Astrocyte (in vitro differentiated cells and primary cell): Measurements from ENCODE around the gene CILP2. TPM values are rescaled to one million over a fixed set of nuclear protein-coding genes. Genes with fewer than 3 reads are reported as not detected.

ENCODE experiments used
- DNase-seq: peaks from one replicate; pipeline ENCODE4 v3.0.0-alpha.2; 2010; ENCODE audit warnings: low read depth
- FAIRE-seq: peaks from 2 replicates; lab custom pipeline; 2011; peaks lifted over from hg19 to GRCh38; lab: Jason Lieb, UNC
- H2AFZ ChIP-seq: 2 replicates; pipeline ENCODE4 v1.6.0; 2012; ENCODE audit warnings: low read depth, low read length, inconsistent platforms
- H3K27ac ChIP-seq: 2 replicates; pipeline ENCODE4 v1.5.1; 2011; ENCODE audit warnings: low read depth, low read length, inconsistent platforms
- H3K27me3 ChIP-seq: 2 replicates; pipeline ENCODE4 v1.6.0; 2011; ENCODE audit warnings: low read length, inconsistent platforms; ENCODE audit not compliant: insufficient read depth
- H3K36me3 ChIP-seq: 2 replicates; pipeline ENCODE4 v1.5.1; 2011; ENCODE audit warnings: low read length, inconsistent platforms; ENCODE audit not compliant: insufficient read depth
- H3K4me1 ChIP-seq: 2 replicates; pipeline ENCODE4 v1.5.1; 2011; ENCODE audit warnings: low read length, inconsistent platforms; ENCODE audit not compliant: insufficient read depth
- H3K4me2 ChIP-seq: 2 replicates; pipeline ENCODE4 v1.6.0; 2012; ENCODE audit warnings: low read length, inconsistent platforms
- H3K4me3 ChIP-seq: 2 replicates; pipeline ENCODE4 v1.5.1; 2011; ENCODE audit warnings: low read depth, mild to moderate bottlenecking, low read length, inconsistent platforms; ENCODE audit not compliant: insufficient read depth
- H3K79me2 ChIP-seq: 2 replicates; pipeline ENCODE4 v1.6.0; 2012; ENCODE audit warnings: mild to moderate bottlenecking, low read length, inconsistent platforms; ENCODE audit not compliant: insufficient read depth
- H3K9ac ChIP-seq: 2 replicates; pipeline ENCODE4 v1.6.0; 2012; ENCODE audit warnings: mild to moderate bottlenecking, low read length, inconsistent platforms
- H3K9me3 ChIP-seq: 2 replicates; pipeline ENCODE4 v1.5.1; 2012; ENCODE audit warnings: low read depth, mild to moderate bottlenecking, low read length, inconsistent platforms; ENCODE audit not compliant: insufficient read depth
- H4K20me1 ChIP-seq: 2 replicates; pipeline ENCODE4 v1.6.0; 2012; ENCODE audit warnings: low read length, inconsistent platforms; ENCODE audit not compliant: insufficient read depth
- H3K27ac Mint-ChIP-seq: one replicate; pipeline ENCODE4 v1.8.0; 2021; ENCODE audit warnings: mild to moderate bottlenecking, mixed read lengths; ENCODE audit not compliant: unreplicated experiment
- H3K27me3 Mint-ChIP-seq: one replicate; pipeline ENCODE4 v1.8.0; 2021; ENCODE audit warnings: low read depth, mixed read lengths; ENCODE audit not compliant: unreplicated experiment
- H3K36me3 Mint-ChIP-seq: one replicate; pipeline ENCODE4 v1.8.0; 2021; ENCODE audit warnings: low read depth, mixed read lengths; ENCODE audit not compliant: unreplicated experiment
- H3K4me1 Mint-ChIP-seq: one replicate; pipeline ENCODE4 v1.8.0; 2021; ENCODE audit warnings: low read depth, mixed read lengths; ENCODE audit not compliant: unreplicated experiment
- H3K4me3 Mint-ChIP-seq: one replicate; pipeline ENCODE4 v1.8.0; 2021; ENCODE audit warnings: mild to moderate bottlenecking, moderate library complexity, mixed read lengths; ENCODE audit not compliant: unreplicated experiment
- H3K9me3 Mint-ChIP-seq: one replicate; pipeline ENCODE4 v1.8.0; 2021; ENCODE audit warnings: mild to moderate bottlenecking, mixed read lengths; ENCODE audit not compliant: unreplicated experiment
- CTCF ChIP-seq: IDR thresholded peaks from 2 replicates; pipeline ENCODE4 v1.5.1; 2011; ENCODE audit warnings: low read depth, mild to moderate bottlenecking, inconsistent platforms, low read length, moderate library complexity; ENCODE audit not compliant: insufficient read depth
- EZH2 ChIP-seq: IDR thresholded peaks from 2 replicates; pipeline ENCODE4 v1.6.1; 2012; ENCODE audit warnings: mild to moderate bottlenecking, low read length, inconsistent platforms; ENCODE audit not compliant: insufficient read depth
- total RNA-seq: library from RNA; stranded (reverse); gene quantifications from 2 replicates; pipeline ENCODE4 v1.2.1, GENCODE V29; 2021

Gene CILP2
- total RNA-seq, 1 donor from 2014 or later = 3.9 TPM

- Histone ChIP-seq H2AFZ (no peak overlapping the region), H4K20me1 (peaks cover 63% of the 10 kb centered on the region), H3K4me2 (no peak overlapping the region), H3K27ac (no peak overlapping the region), H3K4me3 (no peak overlapping the region), H3K36me3 (peaks cover 3% of the 10 kb centered on the region), H3K9ac (no peak overlapping the region), H3K27me3 (no peaks in the 10 kb centered on the region), H3K4me1 (no peaks in the 10 kb centered on the region), H3K79me2 (peaks cover 7% of the 10 kb centered on the region), H3K9me3 (no peaks in the 10 kb centered on the region)
- H3K36me3 Mint-ChIP-seq = peaks cover 10% of the 10 kb centered on the region
- H3K27ac Mint-ChIP-seq = no peak overlapping the region
- no peaks in the 10 kb centered on the region for H3K9me3 Mint-ChIP-seq
- no peak overlapping the region for H3K4me3 Mint-ChIP-seq
- TF ChIP-seq CTCF (no peak), EZH2 (no peak)
- H3K27me3 Mint-ChIP-seq = peaks cover 5% of the 10 kb centered on the region
- DNase-seq = no peak
- H3K4me1 Mint-ChIP-seq = peaks cover 22% of the 10 kb centered on the region
- no peak for FAIRE-seq
Observed at GRCh38 chr19:19529783-19530422, 8.2 kb upstream of the CILP2 start.

- Mint-ChIP-seq H3K27me3 (peaks cover 5% of the 10 kb centered on the region), H3K9me3 (no peaks in the 10 kb centered on the region), H3K4me3 (no peak overlapping the region), H3K27ac (no peak overlapping the region), H3K36me3 (peaks cover 10% of the 10 kb centered on the region), H3K4me1 (peaks cover 22% of the 10 kb centered on the region)
- Histone ChIP-seq H3K27me3 (no peaks in the 10 kb centered on the region), H3K4me2 (no peak overlapping the region), H3K27ac (no peak overlapping the region), H2AFZ (no peak overlapping the region), H3K36me3 (peaks cover 3% of the 10 kb centered on the region), H3K4me3 (no peak overlapping the region), H3K79me2 (peaks cover 2% of the 10 kb centered on the region), H3K9ac (no peak overlapping the region), H3K9me3 (no peaks in the 10 kb centered on the region), H3K4me1 (no peaks in the 10 kb centered on the region), H4K20me1 (peaks cover 58% of the 10 kb centered on the region)
- TF ChIP-seq EZH2 (no peak), CTCF (no peak)
- DNase-seq (no peak), FAIRE-seq (no peak)
Observed at GRCh38 chr19:19530423-19530804, 7.7 kb upstream of the CILP2 start.

- Histone ChIP-seq H3K27me3 (no peaks in the 10 kb centered on the region), H3K9me3 (no peaks in the 10 kb centered on the region), H4K20me1 (peaks cover 53% of the 10 kb centered on the region), H3K4me3 (no peak overlapping the region), H3K4me2 (no peak overlapping the region), H3K4me1 (no peaks in the 10 kb centered on the region), H2AFZ (no peak overlapping the region), H3K79me2 (no peaks in the 10 kb centered on the region), H3K27ac (no peak overlapping the region), H3K36me3 (peaks cover 3% of the 10 kb centered on the region), H3K9ac (no peak overlapping the region)
- peaks cover 22% of the 10 kb centered on the region for H3K4me1 Mint-ChIP-seq
- H3K4me3 Mint-ChIP-seq = no peak overlapping the region
- DNase-seq = no peak
- no peaks in the 10 kb centered on the region for H3K9me3 Mint-ChIP-seq
- no peak for FAIRE-seq
- H3K27me3 Mint-ChIP-seq = peaks cover 5% of the 10 kb centered on the region
- H3K27ac Mint-ChIP-seq = peak overlapping the region; percentile 53
- no peak for TF ChIP-seq CTCF
- no peak for TF ChIP-seq EZH2
- H3K36me3 Mint-ChIP-seq = peaks cover 10% of the 10 kb centered on the region
Observed at GRCh38 chr19:19530889-19531288, 7.2 kb upstream of the CILP2 start.
